Measurements from ENCODE around the gene MIER3.

MIER3 gene

DNA sequence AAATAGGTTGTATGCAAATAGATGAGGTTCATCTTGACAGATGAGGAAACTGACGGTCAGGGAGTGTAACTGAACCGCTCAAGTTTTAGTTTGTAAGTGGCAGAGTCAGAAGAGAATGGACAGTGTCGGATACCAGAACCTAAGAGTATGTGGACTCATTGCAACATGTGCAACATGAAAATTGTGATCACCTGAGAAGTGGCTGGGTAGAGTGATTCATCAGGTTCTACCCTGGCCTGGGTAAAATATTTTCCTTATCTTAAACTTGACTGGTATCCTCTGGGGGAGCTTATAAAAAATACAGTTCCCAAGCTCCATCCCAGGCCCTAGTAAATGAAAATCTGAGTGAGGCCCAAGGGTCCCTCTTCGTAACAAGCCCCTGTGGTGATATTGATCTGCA, 35.2 kb upstream of the MIER3 start:
- H3K4me1 ChIP-seq (ENCODE audit: control insufficient read depth in 1 of 2, insufficient read depth in 1 of 2, low read depth in 1 of 2, low read length in 1 of 2), result no peaks in the 10 kb centered on the region
- H3K27ac ChIP-seq, result no peak overlapping the region
- H3K9me3 ChIP-seq, result no peaks in the 10 kb centered on the region
- H3K4me3 ChIP-seq (ENCODE audit: low read depth in 1 of 2, low read length in 1 of 2), result no peak overlapping the region
- TF ChIP-seq, protein P1, sequence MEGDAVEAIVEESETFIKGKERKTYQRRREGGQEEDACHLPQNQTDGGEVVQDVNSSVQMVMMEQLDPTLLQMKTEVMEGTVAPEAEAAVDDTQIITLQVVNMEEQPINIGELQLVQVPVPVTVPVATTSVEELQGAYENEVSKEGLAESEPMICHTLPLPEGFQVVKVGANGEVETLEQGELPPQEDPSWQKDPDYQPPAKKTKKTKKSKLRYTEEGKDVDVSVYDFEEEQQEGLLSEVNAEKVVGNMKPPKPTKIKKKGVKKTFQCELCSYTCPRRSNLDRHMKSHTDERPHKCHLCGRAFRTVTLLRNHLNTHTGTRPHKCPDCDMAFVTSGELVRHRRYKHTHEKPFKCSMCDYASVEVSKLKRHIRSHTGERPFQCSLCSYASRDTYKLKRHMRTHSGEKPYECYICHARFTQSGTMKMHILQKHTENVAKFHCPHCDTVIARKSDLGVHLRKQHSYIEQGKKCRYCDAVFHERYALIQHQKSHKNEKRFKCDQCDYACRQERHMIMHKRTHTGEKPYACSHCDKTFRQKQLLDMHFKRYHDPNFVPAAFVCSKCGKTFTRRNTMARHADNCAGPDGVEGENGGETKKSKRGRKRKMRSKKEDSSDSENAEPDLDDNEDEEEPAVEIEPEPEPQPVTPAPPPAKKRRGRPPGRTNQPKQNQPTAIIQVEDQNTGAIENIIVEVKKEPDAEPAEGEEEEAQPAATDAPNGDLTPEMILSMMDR (IDR thresholded peaks at IDR 0.05), result no peak
- H3K36me3 ChIP-seq, result no peaks in the 10 kb centered on the region
- H3K27me3 ChIP-seq, result no peaks in the 10 kb centered on the region

DNA sequence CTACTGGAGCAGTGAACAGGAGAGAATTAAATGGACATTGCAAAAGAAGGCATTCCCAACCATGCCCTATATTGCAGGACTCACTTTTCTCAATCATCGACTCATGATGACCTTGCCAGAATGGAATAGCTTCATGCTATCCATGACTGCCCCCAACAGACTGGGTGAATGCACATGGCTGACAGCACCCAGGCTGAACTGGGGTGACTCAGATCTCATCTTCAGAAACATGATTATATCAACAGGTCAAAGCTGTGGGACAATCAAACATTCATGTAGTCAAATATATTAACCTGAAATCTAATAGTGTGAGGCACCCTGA, 34.7 kb upstream of the MIER3 start:
- H3K27ac ChIP-seq, result no peak overlapping the region

DNA sequence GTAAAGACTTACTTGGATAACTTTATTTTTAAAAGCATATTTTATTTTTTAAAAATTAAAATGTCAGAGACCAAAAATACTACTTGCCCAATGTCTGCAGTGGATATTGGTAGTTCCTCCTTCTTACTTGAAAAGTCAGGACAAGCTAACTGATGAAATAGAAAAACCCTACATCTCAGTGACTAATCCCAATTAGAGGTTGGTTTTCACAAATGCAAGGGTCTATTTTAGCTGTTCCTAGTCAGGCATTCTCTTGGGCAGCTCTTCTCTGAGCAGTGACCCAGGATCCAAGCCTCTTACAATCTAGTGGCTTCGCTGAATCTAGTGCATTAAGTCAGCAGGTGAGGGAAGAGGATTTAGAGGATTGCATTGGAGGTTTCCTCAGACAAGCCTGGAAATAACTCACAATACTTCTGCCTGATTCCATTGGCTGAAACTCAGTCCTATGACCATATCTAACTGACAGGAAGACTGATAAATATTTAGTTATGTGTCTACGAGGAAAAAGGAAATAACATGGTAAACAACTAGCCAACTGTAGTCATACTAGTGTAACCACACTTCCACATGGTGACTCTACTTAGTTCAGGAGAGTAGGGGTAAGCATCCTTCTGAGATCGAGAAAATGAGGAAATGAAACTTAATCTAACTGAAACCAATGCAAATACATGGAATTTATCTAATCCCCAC, 34.2 kb upstream of the MIER3 start:
- Histone ChIP-seq H3K9me3 (no peaks in the 10 kb centered on the region), H3K4me1 (ENCODE audit: control insufficient read depth in 1 of 2, insufficient read depth in 1 of 2, low read depth in 1 of 2, low read length in 1 of 2) (no peaks in the 10 kb centered on the region), H3K36me3 (no peaks in the 10 kb centered on the region), H3K27me3 (no peaks in the 10 kb centered on the region), H3K4me3 (ENCODE audit: low read depth in 1 of 2, low read length in 1 of 2) (no peak overlapping the region), H3K27ac (no peak overlapping the region)
- TF ChIP-seq, protein P1 (IDR thresholded peaks at IDR 0.05), result no peak

More for the DNA sequence above, 34.7 kb upstream of the MIER3 start:
- no peaks in the 10 kb centered on the region for H3K27me3 ChIP-seq
- no peaks in the 10 kb centered on the region for H3K9me3 ChIP-seq
- H3K4me3 ChIP-seq (ENCODE audit: low read depth in 1 of 2, low read length in 1 of 2), result no peak overlapping the region
- no peaks in the 10 kb centered on the region for H3K36me3 ChIP-seq
- TF ChIP-seq, protein P1 (IDR thresholded peaks at IDR 0.05), result no peak
- no peaks in the 10 kb centered on the region for H3K4me1 ChIP-seq (ENCODE audit: control insufficient read depth in 1 of 2, insufficient read depth in 1 of 2, low read depth in 1 of 2, low read length in 1 of 2)

DNA sequence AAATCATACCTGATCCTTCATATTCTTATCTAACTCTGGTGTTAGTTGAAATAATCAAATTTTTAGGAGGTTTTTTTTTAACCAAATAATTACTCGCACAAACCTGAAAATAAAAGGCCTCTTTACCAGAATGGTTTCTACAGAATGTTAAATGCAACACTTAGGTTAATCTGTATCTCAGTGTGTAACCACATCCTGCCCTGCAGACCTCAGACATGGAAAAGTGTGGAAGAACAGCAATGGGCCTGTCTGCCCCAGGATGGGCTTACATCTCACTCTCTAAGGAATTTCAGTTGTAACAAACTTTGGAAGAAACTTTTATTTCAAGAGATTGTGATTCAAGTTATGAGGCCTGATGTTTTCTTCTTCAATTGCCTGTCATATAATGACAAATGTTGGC, 32.5 kb upstream of the MIER3 start:
- TF ChIP-seq, protein P1 (IDR thresholded peaks at IDR 0.05), result no peak
- Histone ChIP-seq H3K36me3 (no peaks in the 10 kb centered on the region), H3K27ac (no peak overlapping the region), H3K27me3 (no peaks in the 10 kb centered on the region), H3K9me3 (no peaks in the 10 kb centered on the region), H3K4me1 (ENCODE audit: control insufficient read depth in 1 of 2, insufficient read depth in 1 of 2, low read depth in 1 of 2, low read length in 1 of 2) (no peaks in the 10 kb centered on the region), H3K4me3 (ENCODE audit: low read depth in 1 of 2, low read length in 1 of 2) (no peak overlapping the region)

DNA sequence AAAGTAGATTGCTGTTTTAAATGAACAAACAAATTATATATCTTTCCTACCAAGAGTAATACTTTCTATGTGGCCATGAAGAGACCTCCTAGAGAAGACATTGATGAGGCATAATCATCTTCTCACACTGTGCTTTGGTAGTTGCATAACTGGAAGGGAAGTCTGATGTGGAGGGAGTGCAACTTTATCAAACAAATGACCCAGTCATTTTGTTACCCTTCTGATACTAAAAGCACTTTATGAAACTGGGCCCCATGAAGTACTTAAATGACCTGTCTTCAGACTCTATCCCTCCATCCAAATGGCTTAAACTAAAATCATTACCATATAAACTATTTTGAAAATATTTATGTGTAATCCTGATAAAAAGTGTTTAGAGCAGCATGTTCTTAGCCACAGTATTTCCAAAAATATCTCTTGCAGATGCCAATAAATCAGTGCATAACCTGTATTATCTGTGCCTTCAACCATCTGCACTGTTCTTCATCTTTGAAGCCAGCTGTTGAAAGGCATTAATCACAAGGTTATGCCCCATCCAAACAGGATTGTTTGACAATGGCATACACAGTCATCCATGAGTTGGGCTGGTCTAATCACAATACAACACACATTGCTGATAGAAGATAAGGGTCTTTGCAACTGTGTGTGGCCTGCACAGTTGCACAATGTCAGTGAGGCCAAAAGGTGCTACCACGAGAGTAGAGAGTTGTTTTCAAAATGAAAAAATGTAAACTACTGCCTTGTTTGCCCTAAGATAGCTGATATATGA, 31.9 kb upstream of the MIER3 start:
- H3K36me3 ChIP-seq, result no peaks in the 10 kb centered on the region
- TF ChIP-seq, protein P1 (IDR thresholded peaks at IDR 0.05), result no peak
- no peaks in the 10 kb centered on the region for H3K9me3 ChIP-seq
- H3K4me3 ChIP-seq (ENCODE audit: low read depth in 1 of 2, low read length in 1 of 2), result no peak overlapping the region
- no peak overlapping the region for H3K27ac ChIP-seq
- no peaks in the 10 kb centered on the region for H3K27me3 ChIP-seq
- H3K4me1 ChIP-seq (ENCODE audit: control insufficient read depth in 1 of 2, insufficient read depth in 1 of 2, low read depth in 1 of 2, low read length in 1 of 2), result no peaks in the 10 kb centered on the region

Measured in neutrophil (primary cell).